SU-DHL-6 (cell line): ENCODE measurements around the gene SMTNL2.

ENCODE experiments used
- EZH2phosphoT487 ChIP-seq: fragments of 200-600 bp; sonication (generic), shearing (Covaris generic); conservative IDR thresholded peaks from 2 replicates; pipeline ENCODE4 v1.6.1; 2018; ENCODE audit warnings: mild to moderate bottlenecking, antibody characterized with exemption, low read length, moderate library complexity, mixed read lengths
- TF ChIP-seq, protein P1 (sequence below): fragments of 200-600 bp; sonication (generic); IDR thresholded peaks from one replicate; pipeline ENCODE4 v1.5.1; 2017; ENCODE audit warnings: antibody characterized with exemption, mild to moderate bottlenecking, low read length, moderate library complexity; ENCODE audit not compliant: insufficient read depth, poor library complexity, severe bottlenecking

DNA sequence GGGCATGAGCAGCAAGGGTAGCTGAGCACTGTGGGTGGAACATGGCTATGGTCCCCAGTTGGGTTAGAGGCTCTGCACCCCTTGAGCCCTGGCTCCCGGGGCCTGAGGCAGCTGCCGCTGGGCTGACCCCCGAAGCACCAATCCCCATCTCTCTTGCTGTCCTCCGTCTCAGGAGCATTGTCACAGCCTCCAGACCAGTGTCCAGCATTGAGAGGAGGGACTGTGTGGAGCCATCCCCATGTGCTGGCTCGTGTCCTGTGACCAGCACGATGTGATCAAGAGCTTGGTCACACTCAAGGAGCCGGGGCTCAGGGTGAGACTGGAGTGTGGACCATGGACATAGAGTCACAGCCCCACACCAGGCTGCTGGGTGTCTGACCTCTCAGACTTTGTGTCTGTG is 2.9 kb downstream of the SMTNL2 start:
- TF ChIP-seq, protein P1, sequence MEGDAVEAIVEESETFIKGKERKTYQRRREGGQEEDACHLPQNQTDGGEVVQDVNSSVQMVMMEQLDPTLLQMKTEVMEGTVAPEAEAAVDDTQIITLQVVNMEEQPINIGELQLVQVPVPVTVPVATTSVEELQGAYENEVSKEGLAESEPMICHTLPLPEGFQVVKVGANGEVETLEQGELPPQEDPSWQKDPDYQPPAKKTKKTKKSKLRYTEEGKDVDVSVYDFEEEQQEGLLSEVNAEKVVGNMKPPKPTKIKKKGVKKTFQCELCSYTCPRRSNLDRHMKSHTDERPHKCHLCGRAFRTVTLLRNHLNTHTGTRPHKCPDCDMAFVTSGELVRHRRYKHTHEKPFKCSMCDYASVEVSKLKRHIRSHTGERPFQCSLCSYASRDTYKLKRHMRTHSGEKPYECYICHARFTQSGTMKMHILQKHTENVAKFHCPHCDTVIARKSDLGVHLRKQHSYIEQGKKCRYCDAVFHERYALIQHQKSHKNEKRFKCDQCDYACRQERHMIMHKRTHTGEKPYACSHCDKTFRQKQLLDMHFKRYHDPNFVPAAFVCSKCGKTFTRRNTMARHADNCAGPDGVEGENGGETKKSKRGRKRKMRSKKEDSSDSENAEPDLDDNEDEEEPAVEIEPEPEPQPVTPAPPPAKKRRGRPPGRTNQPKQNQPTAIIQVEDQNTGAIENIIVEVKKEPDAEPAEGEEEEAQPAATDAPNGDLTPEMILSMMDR: no peak
- TF ChIP-seq EZH2phosphoT487: no peak
